Urinary bladder (tissue), 4 donors: ENCODE measurements around the gene ZNF471. TPM values are rescaled to one million over a fixed set of nuclear protein-coding genes. Genes with fewer than 3 reads are reported as not detected.

ENCODE experiments used
- DNase-seq: peaks from one replicate; pipeline ENCODE4 v3.0.0-alpha.2; 2015; ENCODE audit errors: extremely low spot score
- H3K27ac ChIP-seq: one replicate; pipeline ENCODE4 v1.5.1; 2013; ENCODE audit warnings: low read depth, mild to moderate bottlenecking, moderate library complexity
- H3K36me3 ChIP-seq: one replicate; pipeline ENCODE4 v1.6.1; 2013; ENCODE audit warnings: mild to moderate bottlenecking, moderate library complexity; ENCODE audit not compliant: insufficient read depth
- H3K4me1 ChIP-seq: one replicate; pipeline ENCODE4 v1.6.1; 2013; ENCODE audit warnings: mild to moderate bottlenecking, moderate library complexity; ENCODE audit not compliant: insufficient read depth
- H3K4me3 ChIP-seq: one replicate; pipeline ENCODE4 v1.5.1; 2013; ENCODE audit warnings: low read depth, low read length
- WGBS: extraction: QIAGEN DNeasy Blood & Tissue Kit; methylation state at CpG from one replicate; pipeline ENCODE4 v1.1.7; 2013; 5-methylcytosine and 5-hydroxymethylcytosine counted together
- polyA plus RNA-seq: library from polyadenylated mRNA; stranded (reverse); fragments of 200-250 nt; gene quantifications from one replicate; pipeline ENCODE4 v1.2.3, GENCODE V29; 2013
- total RNA-seq: library from RNA; depleted of rRNA; stranded (reverse); fragments of >200 nt; gene quantifications from one replicate; pipeline ENCODE4 v1.2.3, GENCODE V29; 2014
- donor health status: healthy with polysubstance abuse.
- donor health status: healthy.

ZNF471 gene
- total RNA-seq (18.5 TPM), polyA plus RNA-seq (6.8 TPM)

GRCh38 chr19:56507446-56508289 lies at the start of gene ZNF471:
Gene ZNF471 (plus strand): TSS chr19:56507855. CDS start chr19:56511572, 3,717 bp downstream.
- Histone ChIP-seq H3K4me1 (no peaks in the 10 kb centered on the region), H3K4me3 (peak within 1 kb of the TSS; percentile 59), H3K27ac (peak within 1 kb of the TSS; percentile 96), H3K36me3 (peaks cover 2% of the 10 kb centered on the region)
- WGBS = under 1% methylated on average over 74 of the region's 74 CpGs
- DNase-seq = peak; percentile 97

- H3K4me1 ChIP-seq = no peaks in the 10 kb centered on the region
- DNase-seq = no peak
- H3K36me3 ChIP-seq = peaks cover 3% of the 10 kb centered on the region
- WGBS = 66% methylated on average over 3 of the region's 3 CpGs
- no peak overlapping the region for H3K27ac ChIP-seq
- no peak overlapping the region for H3K4me3 ChIP-seq
These were observed 33.3 kb upstream of the ZNF471 start for GRCh38 chr19:56474308-56474707.

- DNase-seq = no peak
- Histone ChIP-seq H3K4me1 (no peaks in the 10 kb centered on the region), H3K4me3 (no peak overlapping the region), H3K27ac (no peak overlapping the region), H3K36me3 (peaks cover 5% of the 10 kb centered on the region)
- WGBS = 79% methylated on average over 10 of the region's 10 CpGs
These were observed 31.6 kb upstream of the ZNF471 start for GRCh38 chr19:56476093-56476492.

- peak within 1 kb of the TSS; percentile 44 for H3K27ac ChIP-seq
- WGBS = under 1% methylated on average over 69 of the region's 69 CpGs
- peaks cover 2% of the 10 kb centered on the region for H3K36me3 ChIP-seq
- no peaks in the 10 kb centered on the region for H3K4me1 ChIP-seq
- peak; percentile 31 for DNase-seq
- peak within 1 kb of the TSS; percentile 67 for H3K4me3 ChIP-seq
These were observed 30.8 kb upstream of the ZNF471 start, which contains the start of gene ZNF667 for GRCh38 chr19:56476651-56477428. Gene ZNF667 (minus strand): TSS chr19:56477345. CDS start chr19:56462370, 14,975 bp downstream.

- H3K4me3 ChIP-seq = peak overlapping the region; percentile 67
- under 1% methylated on average over 80 of the region's 80 CpGs for WGBS
- H3K27ac ChIP-seq = peak overlapping the region; percentile 44
- no peaks in the 10 kb centered on the region for H3K4me1 ChIP-seq
- peak; percentile 89 for DNase-seq
- H3K36me3 ChIP-seq = peaks cover 2% of the 10 kb centered on the region
These were observed 30.0 kb upstream of the ZNF471 start for GRCh38 chr19:56477429-56478338.

- DNase-seq = no peak
- Histone ChIP-seq H3K4me3 (no peak overlapping the region), H3K36me3 (peaks cover 5% of the 10 kb centered on the region), H3K27ac (no peak overlapping the region), H3K4me1 (no peaks in the 10 kb centered on the region)
- 70% methylated on average over 3 of the region's 3 CpGs for WGBS
These were observed 16.3 kb upstream of the ZNF471 start for GRCh38 chr19:56491399-56491798.

- Histone ChIP-seq H3K4me3 (no peak overlapping the region), H3K4me1 (no peaks in the 10 kb centered on the region), H3K36me3 (no peaks in the 10 kb centered on the region), H3K27ac (no peak overlapping the region)
- no peak for DNase-seq
- 88% methylated on average over 2 of the region's 2 CpGs for WGBS
These were observed 3.1 kb upstream of the ZNF471 start for GRCh38 chr19:56504581-56504980.

- no peaks in the 10 kb centered on the region for H3K4me1 ChIP-seq
- peak overlapping the region; percentile 96 for H3K27ac ChIP-seq
- peak overlapping the region; percentile 59 for H3K4me3 ChIP-seq
- DNase-seq = no peak
- 3% methylated on average over 17 of the region's 17 CpGs for whole genome bisulfite sequencing
- peaks cover 2% of the 10 kb centered on the region for H3K36me3 ChIP-seq
These were observed 679 bp downstream of the ZNF471 start for GRCh38 chr19:56508290-56508778.

GRCh38 chr19:56525214-56525860 lies 17.7 kb downstream of the ZNF471 start:
- no peak for DNase-seq
- 85% methylated on average over 4 of the region's 4 CpGs for WGBS
- Histone ChIP-seq H3K4me1 (no peaks in the 10 kb centered on the region), H3K4me3 (no peak overlapping the region), H3K36me3 (peaks cover 8% of the 10 kb centered on the region), H3K27ac (no peak overlapping the region)

- Histone ChIP-seq H3K36me3 (peaks cover 2% of the 10 kb centered on the region), H3K4me3 (no peak overlapping the region), H3K4me1 (no peaks in the 10 kb centered on the region), H3K27ac (no peak overlapping the region)
- no peak for DNase-seq
- 95% methylated on average over 3 of the region's 3 CpGs for WGBS
These were observed 29.8 kb downstream of the ZNF471 start for GRCh38 chr19:56537442-56537841.

GRCh38 chr19:56538254-56538760 lies 30.7 kb downstream of the ZNF471 start:
- peak; percentile 69 for DNase-seq
- Histone ChIP-seq H3K4me3 (peak overlapping the region; percentile 83), H3K27ac (peak overlapping the region; percentile 83), H3K4me1 (no peaks in the 10 kb centered on the region), H3K36me3 (peaks cover 2% of the 10 kb centered on the region)
- under 1% methylated on average over 46 of the region's 46 CpGs for WGBS

GRCh38 chr19:56538761-56539263 lies 31.2 kb downstream of the ZNF471 start, which contains the start of gene ZFP28:
Gene ZFP28 (plus strand): TSS chr19:56538948. CDS start chr19:56539019, 71 bp downstream.
- peaks cover 2% of the 10 kb centered on the region for H3K36me3 ChIP-seq
- H3K4me3 ChIP-seq = peak within 1 kb of the TSS; percentile 83
- no peaks in the 10 kb centered on the region for H3K4me1 ChIP-seq
- WGBS = under 1% methylated on average over 56 of the region's 65 CpGs
- DNase-seq = no peak
- peak within 1 kb of the TSS; percentile 83 for H3K27ac ChIP-seq
